Measurements from ENCODE around the gene KIF17.
"Not testable (repeated sequence)": the region's sequence is repeated elsewhere in the genome, so short reads cannot be mapped to it uniquely, and the experiment has no call there.

The KIF17 gene

GRCh38 chr1:20726932-20727745 is 9.3 kb upstream of the KIF17 start:
- DNase-seq = no peak

DNA sequence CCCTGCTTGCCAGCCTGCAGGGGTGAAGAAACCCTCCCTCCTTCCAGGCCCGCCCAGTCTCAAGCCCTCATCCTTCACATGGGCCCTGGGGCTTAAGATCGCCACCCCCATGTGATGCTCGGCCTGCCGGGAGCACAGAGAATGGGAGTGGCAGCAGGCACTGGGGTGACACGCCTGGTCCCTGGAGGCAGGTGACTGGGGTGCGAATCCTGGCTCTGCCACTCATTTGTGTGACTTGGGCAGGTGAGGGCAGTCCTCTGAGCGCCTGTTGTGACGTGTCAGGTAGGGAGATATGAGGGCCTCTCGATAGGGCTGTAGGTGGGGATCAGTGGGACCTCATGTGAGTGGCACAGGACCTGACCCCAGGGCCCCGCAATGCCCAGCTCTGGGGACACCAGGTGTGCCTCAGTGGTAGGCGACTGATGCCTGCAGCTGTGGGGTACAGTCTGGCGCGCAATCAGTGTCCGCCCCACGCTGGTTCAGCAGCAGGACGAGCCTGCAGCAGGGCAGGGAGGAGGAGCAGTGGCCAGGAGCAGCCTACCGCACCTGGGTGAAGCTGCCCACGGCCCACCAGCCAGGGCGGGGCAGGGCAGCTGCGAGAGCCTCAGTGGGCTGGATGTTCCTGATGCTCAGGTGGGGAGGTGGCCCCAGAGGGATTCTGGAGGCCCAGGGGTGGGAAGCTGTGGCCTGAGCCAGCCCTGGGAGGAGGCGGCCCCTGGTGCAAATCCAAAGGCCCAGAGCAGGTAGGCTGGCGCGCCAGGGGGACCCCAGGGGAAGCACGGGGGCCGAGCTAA is 8.5 kb upstream of the KIF17 start:
- no peak for DNase-seq

DNA sequence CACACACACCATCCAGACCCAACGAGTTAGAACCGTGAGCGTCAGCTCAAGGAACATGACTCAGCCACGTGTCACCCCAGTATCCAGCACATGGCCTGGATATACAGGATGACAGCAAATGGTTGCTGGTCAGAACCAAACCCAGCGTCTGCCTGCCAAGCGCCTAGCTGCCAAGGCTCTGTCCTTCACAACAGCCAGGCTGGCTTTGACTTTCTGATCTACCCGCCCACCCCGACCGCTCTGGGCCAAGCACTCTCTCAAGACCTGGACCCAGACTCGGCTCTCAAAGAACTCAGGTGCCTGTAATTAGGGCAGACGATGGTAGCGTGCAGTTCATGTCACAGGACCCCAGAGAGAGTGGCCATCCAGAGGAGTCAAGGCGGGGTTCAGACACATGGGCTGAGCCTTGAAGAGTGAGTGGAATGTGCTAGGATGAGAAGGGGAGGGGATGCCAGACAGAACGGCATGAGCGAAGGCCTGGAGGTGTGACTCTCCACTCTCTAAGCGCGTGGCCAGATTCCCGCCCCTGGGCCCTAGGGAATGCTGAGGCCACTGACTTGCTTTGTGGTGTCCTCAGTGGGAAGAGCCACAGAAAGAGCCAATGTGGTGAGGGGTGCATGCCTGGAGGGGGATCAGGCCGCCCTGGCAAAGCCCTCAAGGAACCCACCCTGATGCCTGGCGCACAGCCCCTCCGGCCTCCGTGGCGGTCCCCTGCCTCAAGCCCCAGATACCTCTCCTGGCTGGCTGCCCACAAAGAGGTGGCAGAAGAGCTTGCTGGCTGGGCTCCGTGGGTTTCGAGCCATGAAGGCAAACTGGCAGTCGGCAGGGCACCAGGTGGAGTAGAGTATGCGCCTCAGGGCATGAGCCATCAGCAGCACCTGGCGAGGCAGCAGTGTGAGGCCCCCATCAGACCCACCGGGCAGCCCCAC is 7.6 kb upstream of the KIF17 start:
- no peak for DNase-seq

GRCh38 chr1:20724364-20725188 is 6.8 kb upstream of the KIF17 start:
- DNase-seq = no peak

DNA sequence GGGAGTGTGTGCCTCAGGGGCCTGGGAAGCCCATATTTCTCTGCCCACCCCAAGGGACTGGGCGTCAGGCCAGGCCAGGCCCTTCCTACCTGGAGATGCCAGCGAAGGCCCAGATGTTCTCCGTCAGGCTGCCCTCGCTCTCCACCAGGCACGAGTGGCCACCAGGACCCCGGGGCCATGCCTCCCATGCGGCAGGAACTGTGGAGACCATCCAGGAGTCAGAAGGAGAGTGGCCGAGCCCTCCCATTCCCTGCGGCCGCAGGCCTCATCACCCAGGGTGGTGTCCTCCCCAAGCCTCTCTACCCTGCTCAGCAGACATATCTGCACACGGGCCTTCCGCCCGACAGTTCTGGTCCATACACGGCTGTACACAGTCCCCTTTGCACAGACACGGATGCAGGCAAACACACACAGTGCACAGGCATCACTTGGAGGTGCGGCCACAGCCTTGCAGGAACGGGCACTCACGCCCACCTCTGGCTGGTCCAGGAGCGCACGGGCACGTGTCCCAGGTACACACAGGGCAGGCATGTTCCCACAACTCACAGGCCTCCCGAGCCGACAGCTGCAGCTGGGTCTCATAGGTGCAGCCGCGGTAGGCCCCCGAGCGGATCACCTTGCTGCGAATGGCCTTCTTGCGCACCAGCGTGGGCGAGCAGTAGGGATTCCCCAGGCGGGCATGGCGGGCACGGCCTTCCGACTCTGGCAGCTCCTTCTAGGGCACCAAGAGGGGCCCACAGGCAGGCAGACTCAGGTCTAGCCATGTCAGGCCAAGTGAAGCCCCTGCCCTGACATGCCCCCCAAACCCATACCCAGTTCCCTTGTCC is 5.9 kb upstream of the KIF17 start:
- DNase-seq = no peak

GRCh38 chr1:20723159-20723536 is 5.3 kb upstream of the KIF17 start:
- DNase-seq = no peak

GRCh38 chr1:20721117-20722061 is 3.6 kb upstream of the KIF17 start:
- no peak for DNase-seq

- DNase-seq = no peak
Observed at GRCh38 chr1:20720631-20721091, 2.9 kb upstream of the KIF17 start.

DNA sequence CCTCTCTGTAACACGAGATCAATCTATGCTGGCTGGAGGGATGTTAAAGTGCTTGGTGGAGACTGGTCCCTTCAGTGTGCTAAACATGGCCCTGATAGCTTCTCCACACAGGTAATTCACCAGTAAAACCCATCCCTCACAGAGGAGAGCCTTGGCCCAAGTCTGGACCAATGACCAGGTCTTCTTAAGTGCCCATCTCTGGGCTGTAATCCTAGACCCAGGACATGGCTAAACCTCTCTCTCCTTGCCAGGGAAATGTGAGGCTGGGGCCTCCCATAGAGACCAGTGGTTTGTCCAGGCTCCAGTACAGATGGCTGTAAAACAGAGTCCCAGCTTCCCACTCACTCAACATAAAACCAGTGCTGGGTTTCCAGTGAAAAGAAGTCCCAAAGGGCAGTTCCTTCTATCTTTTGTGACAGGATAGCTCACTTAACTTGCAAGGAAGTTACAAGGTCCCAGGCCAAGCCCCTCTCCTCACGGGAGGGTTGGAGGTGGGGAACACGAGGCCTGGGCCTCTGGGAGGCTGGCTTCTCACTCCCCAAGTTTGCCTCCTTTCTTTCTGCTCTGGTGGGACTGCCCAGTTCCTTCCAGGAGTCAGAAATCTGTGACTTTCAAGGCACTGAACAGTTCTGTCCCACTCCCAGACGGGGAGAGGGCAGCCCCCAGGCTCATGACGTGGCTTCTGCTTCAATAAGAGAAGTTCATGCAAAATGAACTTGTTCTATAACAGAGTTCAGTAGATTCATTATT is 2.2 kb upstream of the KIF17 start:
- DNase-seq = no peak

DNA sequence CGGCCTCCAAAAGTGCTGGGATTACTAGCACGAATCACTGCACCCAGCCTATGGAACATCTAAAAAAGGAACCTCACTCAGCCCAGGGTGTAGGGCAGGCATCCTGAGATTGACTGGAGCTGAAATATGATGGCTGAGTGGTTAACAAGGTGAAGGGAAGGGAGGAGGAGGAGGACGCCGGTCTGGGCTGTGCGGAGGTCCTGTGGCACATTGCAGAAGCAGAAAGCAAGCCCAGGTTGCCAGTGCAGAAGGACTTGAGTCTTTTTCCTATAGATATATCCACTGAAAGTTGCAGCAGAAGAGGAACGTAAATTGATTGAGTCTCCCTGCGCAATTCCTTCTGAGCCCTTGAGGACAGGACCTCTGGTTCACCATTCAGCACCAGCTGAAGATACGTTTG is 1.5 kb upstream of the KIF17 start:
- no peak for DNase-seq

GRCh38 chr1:20718343-20718882 is 606 bp upstream of the KIF17 start:
- not testable (repeated sequence) for DNase-seq

DNA sequence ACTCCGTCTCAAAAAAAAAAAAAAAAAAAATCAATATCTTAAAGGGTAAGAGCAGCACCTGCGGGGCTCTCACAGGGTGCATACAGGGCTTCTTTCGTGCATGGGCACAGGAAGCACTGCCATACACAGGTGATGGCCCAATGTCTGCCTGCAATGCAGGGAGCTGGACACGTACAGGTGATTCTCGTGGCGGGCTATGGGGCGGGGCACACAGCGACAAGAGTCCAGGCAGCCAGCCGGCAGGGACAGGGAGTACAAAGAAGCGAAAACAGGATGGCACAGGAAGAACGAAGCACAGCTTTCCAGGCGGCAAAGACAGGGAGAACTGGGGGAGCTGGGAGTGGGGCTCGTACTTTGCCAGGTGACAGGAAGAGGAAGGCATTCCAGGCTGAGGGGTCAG is 1.6 kb downstream of the KIF17 start:
- DNase-seq = no peak

- no peak for DNase-seq
Observed at GRCh38 chr1:20715406-20715805, 2.4 kb downstream of the KIF17 start.

GRCh38 chr1:20713440-20713839 is 4.4 kb downstream of the KIF17 start:
- DNase-seq = no peak

- DNase-seq = no peak
Observed at GRCh38 chr1:20712215-20712577, 5.6 kb downstream of the KIF17 start.

DNA sequence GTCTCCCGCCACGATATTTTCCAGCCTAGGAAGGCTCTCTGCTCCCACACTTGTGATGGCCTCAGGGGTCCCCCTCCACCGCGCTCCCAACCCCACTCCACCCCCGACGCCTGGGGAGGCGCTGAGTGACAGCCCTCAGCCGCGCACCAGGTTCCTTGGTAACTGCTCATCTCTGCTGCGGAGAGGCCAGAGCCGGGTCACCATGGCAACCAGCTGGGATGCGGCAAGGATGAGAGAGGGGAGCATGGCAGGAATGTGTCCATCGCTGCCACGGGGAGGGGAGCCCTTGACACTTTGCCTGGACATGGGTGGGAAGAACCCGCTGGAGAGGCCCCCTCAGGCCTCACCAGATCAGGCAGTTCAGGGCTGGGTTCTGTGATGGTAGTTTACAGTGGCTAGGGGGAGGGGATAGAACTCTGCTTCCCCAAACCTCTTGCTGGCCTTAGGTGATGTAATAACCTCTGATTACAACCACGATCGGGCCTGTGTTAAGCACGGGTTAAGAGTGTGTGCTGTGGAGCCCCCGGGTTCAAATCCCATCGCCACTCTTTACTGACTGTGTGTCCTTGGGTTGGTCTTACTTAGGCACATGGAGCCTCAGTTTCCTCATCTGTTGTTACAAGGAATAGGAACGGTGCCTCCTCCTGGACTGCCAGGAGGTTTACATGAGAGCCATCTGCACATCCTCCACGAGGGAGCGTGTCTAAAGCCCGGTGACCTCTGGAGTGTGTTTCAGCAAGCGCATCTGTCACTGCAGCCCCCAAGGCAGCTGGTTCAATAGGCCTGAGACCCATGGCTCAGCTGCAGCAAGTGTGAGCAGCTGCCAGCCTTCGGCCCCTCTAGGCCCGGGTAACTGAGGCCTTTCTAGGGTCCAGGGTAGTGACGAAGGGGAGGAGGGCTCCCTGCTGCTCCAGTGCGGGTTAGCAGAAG is 6.3 kb downstream of the KIF17 start:
- DNase-seq = no peak

DNA sequence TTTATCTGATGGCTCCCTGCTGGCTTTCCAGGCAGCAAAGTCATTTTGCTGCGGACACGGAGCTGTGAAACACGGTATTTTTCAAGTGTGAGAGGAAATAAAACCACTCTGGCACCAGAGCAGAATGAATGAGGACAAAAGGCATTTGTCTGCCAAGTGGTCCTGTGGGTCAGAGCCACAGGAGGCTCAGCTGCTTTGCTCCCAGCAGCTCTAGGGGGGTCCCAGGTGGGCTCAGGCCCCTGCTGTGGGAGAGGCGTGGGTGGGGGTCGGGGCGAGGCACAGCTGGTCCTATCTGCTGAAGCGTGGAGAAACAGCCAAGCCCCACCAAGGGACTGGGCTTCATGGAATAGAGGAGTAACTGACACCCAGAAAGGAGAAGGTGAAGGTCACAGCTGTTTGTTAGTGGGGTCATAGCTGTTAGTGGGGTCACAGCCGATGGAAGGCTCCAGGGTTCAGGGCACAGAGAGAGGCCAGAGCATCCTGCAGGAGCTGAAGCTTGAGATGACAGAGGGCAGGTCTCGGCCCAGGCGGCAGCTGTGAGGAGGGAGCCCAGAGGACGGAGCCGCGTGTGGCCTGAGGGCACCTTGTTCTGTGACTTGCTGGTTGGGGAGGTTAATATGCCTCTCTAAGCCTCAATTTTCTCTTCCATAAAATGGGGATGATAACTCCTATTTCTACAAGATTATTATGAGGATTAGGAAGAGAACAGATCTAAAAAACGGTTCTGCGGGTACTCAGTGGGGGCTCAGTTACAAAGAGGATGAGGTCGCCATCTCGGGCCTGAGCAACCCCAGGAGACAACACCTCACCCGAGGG is 7.1 kb downstream of the KIF17 start:
- no peak for DNase-seq
